NCI-H1930 (cell line): Measurements from ENCODE around the gene ZNF665.
"Not testable (repeated sequence)": the region's sequence is repeated elsewhere in the genome, so short reads cannot be mapped to it uniquely, and the experiment has no call there.

Source experiments
- DNase-seq, 2 experiments: peaks; one replicate each; lab custom pipeline; 2025; lab: John Stamatoyannopoulos, UW

ZNF665 gene

GRCh38 chr19:53192771-53193534 lies at the start of gene ZNF665:
TSS of gene ZNF665 (minus strand) at chr19:53193358. CDS start at chr19:53182898, 10,460 bp downstream.
- peak; percentile 80 to 81 for DNase-seq

GRCh38 chr19:53237114-53237777 lies 44.1 kb upstream of the ZNF665 start:
- DNase-seq: no peak

DNA sequence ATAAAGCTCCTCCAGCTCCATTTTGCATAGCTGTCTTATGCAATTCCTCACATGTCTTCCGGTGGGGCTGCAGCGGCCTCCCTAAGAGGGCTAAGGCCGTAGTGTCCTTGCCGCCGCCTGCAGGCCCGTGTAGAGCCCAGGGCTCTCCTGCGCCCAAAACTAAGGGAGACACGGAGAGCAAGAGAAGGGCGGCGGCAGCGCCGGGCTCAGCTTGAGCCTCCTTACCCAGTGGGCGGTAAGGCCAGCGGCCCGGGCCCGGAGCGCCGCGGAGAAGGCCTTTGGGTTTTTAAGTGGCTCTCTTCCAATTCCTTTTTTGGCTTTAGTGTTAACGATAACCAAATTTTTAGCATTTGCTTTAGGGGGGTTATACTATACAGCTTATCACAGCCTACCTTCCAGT lies 31.4 kb upstream of the ZNF665 start:
- DNase-seq: no peak

GRCh38 chr19:53222716-53223115 lies 29.6 kb upstream of the ZNF665 start:
- not testable (repeated sequence) for DNase-seq

DNA sequence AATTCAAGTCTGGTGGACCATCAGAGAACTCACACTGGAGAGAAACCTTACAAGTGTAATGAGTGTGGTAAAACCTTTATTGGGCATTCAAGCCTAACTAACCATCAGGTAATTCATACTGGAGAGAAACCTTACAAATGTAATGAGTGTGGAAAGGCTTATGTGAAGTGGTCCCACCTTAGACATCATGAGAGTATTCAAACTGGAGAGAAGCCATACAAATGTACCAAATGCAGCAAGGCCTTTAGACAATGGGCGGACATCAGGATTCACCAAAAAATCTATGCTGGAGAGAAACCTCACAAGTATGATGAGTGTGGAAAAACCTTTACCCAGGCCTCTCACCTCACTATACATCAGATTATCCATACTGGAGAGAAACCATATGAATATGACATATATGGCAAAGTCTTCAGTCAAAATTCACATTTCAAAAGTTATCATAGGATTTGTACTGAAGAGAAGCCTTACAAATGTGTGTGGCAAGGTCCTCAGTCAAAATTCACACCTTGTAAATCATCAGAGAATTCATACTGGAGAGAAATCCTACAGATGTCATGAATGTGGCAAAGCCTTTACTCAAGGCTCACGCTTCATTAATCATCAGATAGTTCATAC lies 19.7 kb upstream of the ZNF665 start:
- no peak for DNase-seq

DNA sequence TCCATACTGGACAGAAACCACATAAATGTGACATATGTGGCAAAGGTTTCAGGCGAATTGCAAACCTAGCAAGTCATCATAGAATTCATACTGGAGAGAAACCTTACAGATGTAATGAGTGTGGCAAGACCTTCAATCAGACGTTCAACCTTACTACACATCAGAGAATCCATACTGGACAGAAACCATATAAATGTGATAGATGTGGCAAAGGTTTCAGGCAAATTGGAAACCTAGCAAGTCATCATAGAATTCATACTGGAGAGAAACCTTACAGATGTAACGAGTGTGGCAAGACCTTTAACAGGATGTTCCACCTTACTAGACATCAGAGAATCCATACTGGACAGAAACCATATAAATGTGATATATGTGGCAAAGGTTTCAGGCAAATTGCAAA lies 18.4 kb upstream of the ZNF665 start:
- DNase-seq: not testable (repeated sequence)

DNA sequence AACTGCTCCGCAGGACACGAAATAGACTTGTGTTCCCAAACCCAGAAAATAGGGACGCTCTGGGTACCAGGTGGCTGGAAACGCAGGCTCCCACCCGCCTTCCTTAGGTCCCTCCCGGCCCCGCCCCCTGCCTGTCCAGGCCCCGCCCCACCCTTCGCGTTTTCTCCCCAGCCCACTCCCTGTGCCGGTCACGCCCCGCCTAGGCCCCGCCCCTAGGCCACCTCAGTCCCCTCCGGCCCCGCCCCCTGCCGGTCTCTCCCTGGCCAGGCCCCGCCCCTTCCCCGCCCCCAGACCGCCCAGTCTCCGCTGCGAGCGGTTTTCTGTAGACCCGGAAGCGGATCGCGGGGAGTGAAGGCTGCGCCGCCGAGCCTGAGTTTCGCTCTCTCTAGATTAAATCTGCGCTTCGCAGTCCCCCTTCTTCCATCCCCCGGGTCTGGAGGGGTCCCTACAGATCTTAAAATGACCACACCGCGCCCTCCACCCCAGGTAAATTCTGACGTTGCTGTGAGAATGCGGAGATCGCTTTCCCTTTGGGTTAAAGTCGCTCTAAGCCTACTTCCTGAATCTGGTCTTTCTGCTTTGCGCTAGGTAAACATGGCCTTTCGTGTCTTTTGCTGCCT lies 3.7 kb upstream of the ZNF665 start:
- DNase-seq: peak; percentile 91 to 94

GRCh38 chr19:53195265-53195903 lies 2.2 kb upstream of the ZNF665 start:
- DNase-seq: peak; percentile 74 to 81

- DNase-seq: no peak
Measured at GRCh38 chr19:53193535-53194222, 521 bp upstream of the ZNF665 start.

DNA sequence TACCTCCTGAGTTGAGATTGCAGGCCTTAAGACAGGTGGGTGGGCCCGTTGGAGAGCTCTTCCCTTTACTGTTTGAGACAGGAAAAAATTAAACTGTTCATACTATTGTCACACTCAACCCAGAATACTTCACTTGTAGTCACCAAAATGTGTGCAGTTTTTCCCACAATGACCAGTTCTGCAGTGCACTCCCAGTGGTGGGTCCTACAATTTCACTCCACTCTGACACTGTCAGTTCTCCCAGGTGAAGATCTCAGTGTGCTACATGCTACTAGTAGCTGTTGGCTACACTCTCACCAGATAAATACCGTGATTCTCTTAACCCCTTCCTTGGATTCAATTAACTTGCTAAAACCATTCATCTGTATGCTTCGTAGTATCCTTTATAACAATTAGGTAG lies 2.9 kb downstream of the ZNF665 start:
- no peak for DNase-seq

DNA sequence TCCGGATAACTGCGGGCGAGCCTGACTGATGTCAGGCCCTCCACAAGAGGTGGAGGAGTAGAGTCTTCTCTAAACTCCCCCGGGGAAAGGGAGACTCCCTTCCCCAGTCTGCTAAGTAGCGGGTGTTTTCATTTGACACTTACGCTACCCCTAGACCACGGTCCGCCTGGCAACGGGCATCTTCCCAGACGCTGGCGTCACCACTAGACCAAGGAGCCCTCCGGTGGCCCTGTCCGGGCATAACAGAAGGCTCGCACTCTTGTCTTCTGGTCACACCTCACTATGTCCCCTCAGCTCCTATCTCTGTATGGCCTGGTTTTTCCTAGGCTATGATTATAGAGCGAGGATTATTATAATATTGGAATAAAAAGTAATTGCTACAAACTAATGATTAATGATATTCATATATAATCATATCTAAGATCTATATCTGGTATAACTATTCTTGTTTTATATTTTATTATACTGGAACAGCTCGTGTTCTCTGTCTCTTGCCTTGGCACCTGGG lies 3.4 kb downstream of the ZNF665 start:
- not testable (repeated sequence) for DNase-seq

DNA sequence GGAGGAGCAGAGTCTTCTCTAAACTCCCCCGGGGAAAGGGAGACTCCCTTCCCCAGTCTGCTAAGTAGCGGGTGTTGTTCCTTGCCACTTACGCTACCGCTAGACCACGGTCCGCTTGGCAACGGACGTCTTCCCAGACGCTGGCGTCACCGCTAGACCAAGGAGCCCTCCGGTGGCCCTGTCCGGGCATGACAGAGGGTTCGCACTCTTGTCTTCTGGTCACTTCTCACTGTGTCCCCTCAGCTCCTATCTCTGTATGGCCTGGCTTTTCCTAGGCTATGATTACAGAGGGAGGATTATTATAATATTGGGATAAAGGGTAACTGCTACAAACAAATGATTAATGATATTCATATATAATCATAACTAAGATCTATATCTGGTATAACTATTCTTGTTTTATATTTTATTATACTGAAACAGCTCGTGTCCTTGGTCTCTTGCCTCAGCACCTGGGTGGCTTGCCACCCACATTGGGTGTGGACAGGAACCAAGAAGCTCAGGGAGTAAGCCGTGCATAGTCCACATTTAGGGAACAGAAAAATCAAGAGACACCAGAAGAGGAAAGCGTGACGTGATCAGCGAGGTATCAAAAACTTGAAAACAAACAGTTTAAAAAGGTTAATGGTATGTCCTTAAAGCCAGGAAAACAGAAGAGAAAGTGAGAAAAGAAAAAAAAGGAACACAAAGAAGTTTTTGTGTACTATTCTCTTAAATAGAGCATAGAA lies 7.8 kb downstream of the ZNF665 start:
- DNase-seq: not testable (repeated sequence)

GRCh38 chr19:53183146-53183764 lies 9.9 kb downstream of the ZNF665 start:
- DNase-seq: no peak

GRCh38 chr19:53182202-53182601 lies 11.0 kb downstream of the ZNF665 start:
- DNase-seq: no peak

- no peak for DNase-seq
Measured at GRCh38 chr19:53177986-53178385, 15.2 kb downstream of the ZNF665 start.

DNA sequence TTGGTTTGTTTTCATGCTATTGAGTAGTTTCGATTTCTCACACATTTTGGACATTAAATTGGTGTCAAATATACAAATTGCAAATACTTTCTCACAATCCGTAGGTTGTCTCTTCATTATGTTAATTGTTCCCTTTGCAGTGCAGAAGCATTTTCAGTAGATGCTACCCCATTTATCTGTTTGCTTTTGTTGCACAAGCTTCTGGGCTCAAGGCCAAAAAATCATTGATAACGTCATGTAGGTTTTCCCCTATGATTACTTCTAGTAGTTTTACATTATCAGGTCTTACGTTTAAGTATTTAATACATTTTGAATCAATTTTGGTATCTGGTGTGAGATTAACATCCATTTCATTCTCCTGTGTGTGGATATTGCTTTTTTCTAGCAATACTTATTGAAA lies 20.3 kb downstream of the ZNF665 start:
- DNase-seq: no peak

DNA sequence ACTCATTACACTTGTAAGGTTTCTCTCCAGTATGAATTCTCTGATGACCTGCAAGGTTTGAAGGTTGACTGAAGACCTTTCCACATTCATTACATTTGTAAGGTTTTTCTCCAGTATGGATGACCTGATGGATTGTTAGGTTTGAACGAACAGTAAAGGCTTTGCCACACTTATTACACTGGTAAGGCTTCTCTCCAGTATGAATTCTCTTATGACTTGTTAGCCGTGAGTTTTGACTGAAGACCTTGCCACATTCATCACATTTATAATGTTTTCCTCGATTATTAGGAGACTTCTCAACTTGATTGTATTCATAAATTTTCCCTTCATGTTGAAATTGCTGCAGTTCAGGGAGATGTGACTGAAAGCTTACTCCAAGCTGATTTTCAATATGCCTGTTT lies 27.5 kb downstream of the ZNF665 start:
- no peak for DNase-seq

DNA sequence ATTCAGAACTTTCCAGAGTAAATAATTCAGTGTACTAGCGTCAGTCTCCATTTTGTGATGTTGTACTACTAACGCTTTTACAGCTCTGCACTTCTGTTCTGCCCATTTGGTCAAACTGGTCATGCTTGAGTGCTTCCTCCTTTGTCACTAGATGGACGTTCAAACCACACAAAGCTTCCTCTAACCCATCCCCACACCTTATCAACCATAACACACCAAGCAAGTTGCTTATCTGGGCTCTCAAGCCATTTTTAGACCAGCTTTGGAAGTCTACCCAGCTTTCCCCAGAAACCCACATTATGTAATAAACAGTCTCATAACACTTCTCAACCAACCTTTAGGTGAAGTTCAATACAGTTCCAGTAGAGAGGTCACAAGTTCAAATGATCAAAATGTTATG lies 32.0 kb downstream of the ZNF665 start:
- DNase-seq: no peak

DNA sequence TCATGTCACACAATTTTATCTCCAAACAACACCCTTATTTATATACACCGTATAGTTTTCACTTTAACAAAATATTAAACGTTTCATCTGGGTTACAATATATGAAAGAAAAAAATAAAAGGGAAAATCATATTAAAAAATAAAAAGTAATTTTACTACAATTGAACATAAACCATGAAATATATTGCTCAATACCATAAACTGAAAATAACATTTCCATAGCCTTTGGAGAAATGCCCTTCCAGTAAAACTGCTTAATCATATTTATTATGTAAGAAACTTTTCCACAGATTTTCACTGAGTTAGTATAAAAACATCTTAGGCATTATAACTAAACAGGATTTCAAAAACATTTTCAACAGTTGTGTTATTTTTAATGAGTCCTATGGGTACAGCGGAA lies 32.8 kb downstream of the ZNF665 start:
- DNase-seq: no peak

DNA sequence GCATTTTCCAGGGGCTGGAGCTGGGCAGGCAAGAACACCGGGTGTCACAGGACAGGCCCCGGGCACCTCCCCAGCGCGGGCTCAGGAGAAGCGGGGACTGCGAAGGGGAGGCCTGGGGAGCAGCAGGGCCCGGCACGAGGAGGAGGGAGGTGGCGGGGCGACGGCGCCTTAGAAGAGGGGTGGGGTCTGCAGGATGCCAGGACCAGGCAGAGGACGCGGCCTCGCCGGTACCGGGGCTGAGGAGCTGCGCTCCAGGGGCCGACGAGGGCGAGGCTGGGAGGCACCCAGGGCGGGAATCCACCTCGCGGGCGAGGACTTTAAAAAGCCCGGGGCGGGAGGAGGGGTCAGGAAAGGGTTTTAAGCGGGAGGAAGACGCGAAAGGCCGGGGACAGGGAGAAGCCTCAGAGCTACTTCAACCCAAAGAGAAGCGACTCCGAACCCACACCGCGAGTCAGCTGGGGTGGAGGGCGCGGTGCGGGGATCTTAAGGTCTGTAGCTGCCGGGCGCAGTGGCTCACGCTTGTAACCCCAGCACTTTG lies 35.0 kb downstream of the ZNF665 start:
- no peak for DNase-seq
